Activated effector memory CD4-positive, alpha-beta T cell treated with Interleukin-2 at 50 U/mL for 16 hours (primary cell): ENCODE measurements around the gene AHCYL1.
"Not testable (repeated sequence)": the region's sequence is repeated elsewhere in the genome, so short reads cannot be mapped to it uniquely, and the experiment has no call there.

Experiments
- DNase-seq: peaks from one replicate; pipeline ENCODE4 v3.0.0-alpha.2; 2020

AHCYL1 gene

GRCh38 chr1:110002695-110003094 lies 18.1 kb downstream of the AHCYL1 start:
- no peak for DNase-seq

DNA sequence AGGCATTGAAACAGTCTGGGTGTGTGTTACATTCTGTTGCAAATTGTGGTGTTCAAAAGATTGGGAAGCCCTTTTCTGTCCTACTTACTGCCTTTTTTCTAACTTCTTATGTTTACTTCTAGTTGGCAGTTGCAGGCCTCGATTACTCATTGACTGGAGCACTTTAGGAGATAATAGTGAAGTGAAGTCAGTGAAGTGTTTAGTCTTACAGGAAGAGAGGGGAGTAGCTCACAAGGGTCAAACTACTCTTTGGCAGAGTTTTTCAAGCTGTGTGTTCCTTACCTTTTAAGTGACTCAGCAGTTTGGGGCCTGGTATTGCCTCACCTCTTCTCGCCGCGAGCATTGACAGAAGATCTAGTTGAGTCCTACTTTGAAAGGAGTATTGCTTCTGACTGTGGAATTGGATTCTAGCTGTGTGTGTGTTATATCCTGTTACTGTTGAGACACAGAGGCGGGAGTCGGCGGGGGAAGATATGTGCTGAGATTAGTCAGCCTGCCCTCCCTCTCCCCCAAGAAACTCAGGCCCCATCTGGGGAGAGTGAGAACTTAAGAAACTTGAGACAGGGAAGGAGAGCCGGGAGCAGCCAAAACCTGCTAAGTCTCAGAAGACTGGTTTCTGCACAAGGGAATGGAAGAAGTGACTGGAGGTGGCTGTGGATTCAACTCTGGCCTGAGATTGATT lies 19.3 kb downstream of the AHCYL1 start:
- no peak for DNase-seq

DNA sequence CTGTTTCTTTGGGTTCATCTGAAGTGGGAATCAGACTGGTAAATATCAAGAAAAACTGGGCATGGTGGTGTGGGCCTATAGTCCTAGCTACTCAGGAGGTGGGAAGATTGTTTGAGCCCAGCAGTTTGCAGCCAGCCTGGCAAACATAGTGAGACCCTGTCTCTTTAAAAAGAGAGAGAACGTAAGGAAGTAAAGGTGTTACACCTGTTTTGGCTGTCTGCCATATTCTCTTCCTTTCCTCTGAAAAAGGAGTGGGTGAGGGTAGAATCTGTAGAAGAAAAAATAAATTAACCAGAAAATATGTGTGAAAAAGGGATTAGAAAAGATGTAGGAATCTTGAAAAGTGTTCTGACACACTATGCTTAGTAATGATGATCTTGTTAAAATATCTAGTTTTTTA lies 20.0 kb downstream of the AHCYL1 start:
- no peak for DNase-seq

GRCh38 chr1:110005971-110006370 lies 21.4 kb downstream of the AHCYL1 start:
- no peak for DNase-seq

GRCh38 chr1:110006516-110006915 lies 22.0 kb downstream of the AHCYL1 start:
- no peak for DNase-seq

- no peak for DNase-seq
These were observed 22.7 kb downstream of the AHCYL1 start for GRCh38 chr1:110007046-110007830.

- no peak for DNase-seq
These were observed 24.5 kb downstream of the AHCYL1 start for GRCh38 chr1:110008971-110009565.

GRCh38 chr1:110011527-110012041 lies 27.0 kb downstream of the AHCYL1 start:
- no peak for DNase-seq

DNA sequence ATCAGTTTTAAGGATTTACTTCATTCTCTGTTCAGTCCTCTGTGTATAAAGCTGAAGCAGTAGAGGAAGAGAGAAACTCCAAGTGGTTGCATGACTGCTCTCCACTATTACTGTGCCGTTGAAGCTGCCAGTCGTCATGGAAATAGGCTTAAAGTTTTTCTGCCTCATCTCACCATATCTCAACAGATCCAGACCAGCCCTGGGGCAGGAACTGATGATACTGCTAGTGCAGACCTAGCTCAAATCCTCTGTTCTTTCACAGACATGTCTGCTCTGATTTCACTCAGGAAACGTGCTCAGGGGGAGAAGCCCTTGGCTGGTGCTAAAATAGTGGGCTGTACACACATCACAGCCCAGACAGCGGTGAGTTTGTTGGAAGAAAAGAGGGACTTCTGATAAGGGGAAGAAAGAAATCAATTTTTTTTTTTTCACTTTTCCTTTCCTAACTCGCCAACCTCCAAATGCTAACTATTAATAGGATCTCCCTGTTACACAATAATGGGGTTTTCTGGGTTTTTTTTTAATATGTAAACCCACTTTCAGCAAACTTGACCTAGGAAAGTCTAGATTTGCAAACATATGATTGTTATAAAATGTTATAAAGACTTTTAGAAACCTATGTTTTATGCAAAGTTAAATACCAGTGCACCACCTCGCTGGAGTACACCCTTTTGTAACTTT lies 27.7 kb downstream of the AHCYL1 start:
- no peak for DNase-seq

GRCh38 chr1:110017792-110018191 lies 33.2 kb downstream of the AHCYL1 start:
- DNase-seq: no peak

DNA sequence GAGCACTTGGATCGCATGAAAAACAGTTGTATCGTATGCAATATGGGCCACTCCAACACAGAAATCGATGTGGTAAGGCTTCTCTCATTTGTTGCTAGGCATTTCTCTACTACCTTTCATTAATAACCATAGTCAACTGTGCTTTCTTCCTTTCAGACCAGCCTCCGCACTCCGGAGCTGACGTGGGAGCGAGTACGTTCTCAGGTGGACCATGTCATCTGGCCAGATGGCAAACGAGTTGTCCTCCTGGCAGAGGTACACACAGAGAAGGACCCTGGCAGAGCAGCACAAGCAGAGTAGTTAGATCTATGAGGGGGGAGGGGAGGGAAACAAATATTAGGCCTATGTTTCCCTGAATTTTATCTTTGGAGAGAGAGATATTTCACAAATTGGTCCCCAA lies 33.8 kb downstream of the AHCYL1 start:
- no peak for DNase-seq

DNA sequence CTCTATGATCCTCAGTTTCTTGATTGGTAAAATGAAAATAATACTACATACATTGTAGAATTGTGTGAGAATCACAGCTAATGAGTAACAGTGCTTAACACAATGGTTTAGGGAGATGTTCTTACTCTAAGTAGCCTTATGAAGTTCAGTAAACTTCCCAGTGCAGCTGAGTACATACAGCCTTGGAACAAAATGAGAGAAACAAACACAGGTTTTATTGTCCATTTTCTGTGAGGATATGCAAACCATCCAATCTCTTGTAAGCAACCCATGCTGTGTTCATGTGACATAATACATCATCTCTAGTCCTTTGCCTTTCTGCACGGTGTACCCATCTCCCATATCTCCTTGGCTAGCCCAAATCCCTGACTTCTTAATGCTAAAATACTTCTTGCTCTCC lies 35.2 kb downstream of the AHCYL1 start:
- no peak for DNase-seq

- no peak for DNase-seq
These were observed 36.7 kb downstream of the AHCYL1 start for GRCh38 chr1:110021285-110021684.

- DNase-seq: no peak
These were observed 40.0 kb downstream of the AHCYL1 start for GRCh38 chr1:110024613-110025012.

DNA sequence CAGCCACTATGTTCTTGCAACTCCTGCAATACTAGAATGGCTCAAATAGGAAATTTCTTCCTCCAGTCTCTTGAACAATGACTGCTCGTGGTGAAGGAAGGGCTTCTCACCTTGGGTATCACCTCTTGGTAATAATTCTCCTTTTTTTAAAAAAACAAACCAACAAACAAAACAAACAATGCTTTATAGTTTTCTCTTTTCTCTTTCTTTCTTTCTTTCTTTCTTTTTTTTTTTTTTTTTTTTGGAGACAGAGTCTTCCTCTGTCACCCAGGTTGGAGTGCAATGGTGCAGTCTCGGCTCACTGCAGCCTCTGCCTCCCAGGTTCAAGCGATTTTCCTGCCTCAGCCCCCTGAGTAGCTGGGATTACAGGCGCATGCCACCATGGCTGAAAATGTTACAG lies 46.1 kb downstream of the AHCYL1 start:
- DNase-seq: not testable (repeated sequence)

GRCh38 chr1:110032327-110032726 lies 47.8 kb downstream of the AHCYL1 start:
- no peak for DNase-seq

DNA sequence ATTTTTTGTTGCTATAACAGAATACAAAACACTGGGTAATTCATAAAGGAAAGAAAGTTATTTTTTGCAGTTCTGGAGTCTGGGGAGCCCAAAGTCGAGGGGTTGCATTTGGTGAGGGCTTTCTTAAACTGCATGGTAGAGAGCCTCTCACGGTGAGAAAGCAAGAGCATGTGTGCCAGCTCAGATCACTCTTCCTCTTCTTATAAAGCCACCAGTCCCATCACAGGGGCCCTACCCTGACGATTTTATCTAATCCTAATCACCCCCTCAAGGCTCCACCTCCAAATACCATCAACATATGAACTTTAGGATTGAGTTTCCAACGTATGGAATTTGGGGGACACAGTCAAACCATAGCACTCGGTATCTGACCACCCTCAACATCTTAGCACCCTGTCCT lies 48.9 kb downstream of the AHCYL1 start:
- no peak for DNase-seq

DNA sequence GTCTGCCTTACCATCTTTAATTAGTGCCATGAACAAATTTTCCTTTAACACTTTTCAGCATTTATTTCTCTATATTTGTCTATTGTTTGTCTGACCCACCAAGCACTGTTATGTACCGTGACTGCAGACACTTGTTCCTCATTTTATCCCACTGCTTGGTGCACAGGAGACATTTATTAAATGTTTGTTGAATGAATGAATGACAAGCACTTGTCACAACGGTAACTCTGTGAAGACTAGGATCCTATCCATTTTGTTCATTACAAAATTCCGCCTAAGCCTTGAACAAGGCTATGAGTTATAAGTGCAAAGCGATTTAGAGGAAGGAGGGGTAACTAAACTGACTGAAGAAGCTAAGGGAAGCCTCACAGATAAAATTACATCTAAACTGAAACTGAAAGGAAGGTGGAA lies 49.5 kb downstream of the AHCYL1 start:
- DNase-seq: no peak

- peak; percentile 87 for DNase-seq
These were observed 50.1 kb downstream of the AHCYL1 start, which contains the start of gene STRIP1 for GRCh38 chr1:110034451-110035235. Gene STRIP1, plus strand, starts transcription at chr1:110034624. Its CDS starts 14 bp downstream, at chr1:110034638.

DNA sequence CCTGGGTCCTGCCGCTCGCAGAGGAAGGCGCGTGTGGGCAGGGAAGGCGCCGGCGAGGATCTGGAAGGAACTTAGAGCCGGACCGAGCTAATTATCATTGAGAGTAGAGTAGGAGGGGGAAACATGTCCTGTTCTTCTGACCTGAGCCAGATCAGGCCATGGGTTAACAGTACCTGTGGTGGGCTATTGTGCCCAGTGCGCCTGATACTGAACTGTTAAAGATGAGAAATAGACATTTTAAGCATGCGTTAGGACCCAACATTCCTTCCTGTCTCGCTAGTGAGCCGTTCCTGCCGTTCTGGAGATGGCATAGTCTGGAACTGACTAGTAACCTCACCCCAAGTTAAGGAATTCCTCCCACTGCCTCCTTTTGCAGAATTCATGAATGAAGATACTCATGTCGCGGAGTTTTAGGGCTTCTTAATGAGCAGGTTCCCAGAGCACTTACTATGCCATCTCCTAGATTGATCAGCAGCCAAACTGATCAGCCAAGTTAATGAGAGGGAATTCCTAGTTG lies 50.7 kb downstream of the AHCYL1 start:
- DNase-seq: no peak

- no peak for DNase-seq
These were observed 53.7 kb downstream of the AHCYL1 start for GRCh38 chr1:110038271-110038670.

DNA sequence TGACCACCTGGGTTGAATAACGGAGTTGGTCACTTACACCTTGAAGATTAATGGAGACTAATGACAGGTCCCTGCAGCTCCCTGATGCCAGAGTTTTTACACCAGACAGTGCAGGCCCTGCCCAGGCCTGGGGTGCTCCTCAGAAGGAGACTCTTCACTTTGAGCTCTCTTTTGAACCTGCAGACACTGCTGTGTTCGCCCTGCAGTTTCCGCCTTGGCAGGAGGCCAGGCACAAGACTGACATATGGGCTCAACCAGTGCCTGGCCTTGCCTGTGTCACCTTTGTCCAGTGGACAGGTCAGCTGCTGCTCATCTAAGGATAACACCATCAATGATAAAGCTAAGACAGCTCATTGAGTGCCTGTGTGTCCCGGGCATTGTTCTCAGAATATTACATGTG lies 55.1 kb downstream of the AHCYL1 start:
- no peak for DNase-seq
